ENCODE data around the gene AIFM2.

Gene AIFM2

DNA sequence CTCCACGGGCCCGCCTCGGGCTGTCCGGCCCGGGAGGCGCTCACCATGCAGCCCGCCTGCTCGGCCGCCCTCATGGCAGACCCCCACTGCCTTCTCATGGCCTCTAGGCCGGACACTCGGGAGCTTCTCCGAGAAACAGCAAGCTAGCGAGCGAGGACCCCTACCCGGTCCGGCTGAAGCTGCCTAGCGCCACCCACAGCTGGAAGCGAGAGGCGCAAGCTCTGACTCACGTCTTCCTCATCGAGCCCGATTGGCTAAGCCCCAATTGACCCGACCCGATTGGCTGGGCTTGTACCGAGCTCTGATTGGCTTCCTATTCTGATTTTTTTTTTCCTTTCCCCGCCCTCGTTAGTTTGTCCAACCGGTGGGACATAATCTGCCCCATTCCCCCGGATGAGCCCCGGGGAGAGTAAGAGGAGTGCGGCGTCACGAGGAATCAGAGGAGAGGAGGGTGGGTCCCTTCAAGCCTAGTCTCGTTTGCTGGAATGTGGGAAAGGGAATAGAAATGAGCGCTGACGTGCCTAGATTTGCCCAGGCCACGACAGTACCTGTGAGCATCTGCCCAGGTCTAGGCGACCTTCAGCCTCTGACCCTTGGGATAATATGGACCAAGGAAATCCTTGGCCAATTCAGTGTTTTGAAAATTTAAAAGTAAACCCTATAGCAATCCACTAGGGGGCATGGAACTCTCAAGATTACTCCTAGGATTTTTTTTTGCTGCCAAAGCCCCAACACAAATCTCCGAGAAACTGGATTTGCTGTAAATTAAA lies 14.0 kb upstream of the AIFM2 start, which contains the start of gene TYSND1:
TSS of gene TYSND1 (minus strand) at position 212 of the 770 bp plus-strand sequence. CDS start at position 98, 114 bp downstream.
- DNase-seq (ENCODE audit: low spot score) = peak; percentile 93

DNA sequence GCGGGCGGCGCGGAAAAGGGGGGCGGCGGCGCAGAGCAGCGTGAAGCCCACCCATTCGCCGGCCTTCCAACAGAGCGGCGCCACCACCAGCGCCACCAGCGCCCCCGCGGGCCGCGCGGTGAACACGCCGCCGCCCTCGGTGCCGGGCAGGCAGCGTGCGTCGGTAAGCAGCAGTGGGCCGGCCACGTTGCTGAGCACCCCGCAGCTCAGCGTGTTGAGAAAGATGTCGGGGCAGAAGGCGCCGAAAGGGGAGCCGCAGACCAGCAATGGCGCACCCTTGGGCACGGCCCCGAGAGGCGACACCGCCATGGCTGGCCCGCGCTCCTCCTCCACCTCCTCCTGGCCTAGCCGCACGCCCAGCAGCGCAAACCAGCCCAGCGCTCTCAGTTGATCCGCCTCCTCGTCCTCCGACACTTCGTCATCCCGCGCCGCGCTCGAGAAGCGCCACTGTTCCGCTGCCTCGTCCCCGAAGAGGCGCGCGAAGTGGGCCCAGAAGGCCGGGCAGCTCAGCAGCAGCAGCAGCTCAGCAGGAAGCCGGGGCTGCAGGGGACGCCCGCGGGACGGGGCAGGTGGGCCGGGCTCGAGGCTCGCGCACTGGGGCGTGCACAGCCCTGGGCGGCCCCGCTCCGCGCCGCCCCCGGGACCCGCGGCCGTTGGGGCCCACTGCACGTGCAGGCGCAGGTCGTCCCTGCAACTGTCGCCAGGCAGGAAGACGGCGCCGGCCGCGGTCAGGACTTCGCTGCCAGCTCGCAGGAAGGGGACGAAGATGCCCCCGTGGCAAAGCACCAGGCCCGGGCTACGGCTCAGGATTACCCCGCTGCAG lies 13.3 kb upstream of the AIFM2 start:
- DNase-seq (ENCODE audit: low spot score) = peak; percentile 62

DNA sequence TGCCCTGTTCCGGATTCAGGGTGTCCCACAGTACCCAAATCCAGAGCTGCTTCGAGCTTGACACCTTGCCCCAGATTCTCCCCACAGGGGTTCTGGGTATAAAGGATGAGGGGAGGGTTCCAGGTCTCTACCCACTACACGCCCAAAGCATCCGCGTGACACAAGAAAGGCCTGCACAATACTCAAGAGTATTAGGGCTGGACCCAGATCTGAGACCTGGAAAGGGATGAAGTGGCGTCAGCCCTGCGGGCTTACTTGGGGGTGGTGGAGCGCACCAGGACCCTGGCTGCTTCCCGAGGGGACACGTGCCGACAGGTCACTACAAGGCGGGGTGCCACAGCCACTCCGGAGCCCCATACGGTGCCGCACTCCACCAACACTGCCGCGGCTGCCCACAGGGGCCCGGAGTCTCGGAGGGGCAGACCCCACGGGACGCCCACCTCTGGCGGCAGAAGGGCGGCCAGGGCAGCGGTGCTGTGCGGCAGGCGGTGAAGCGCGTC lies 12.6 kb upstream of the AIFM2 start:
- DNase-seq (ENCODE audit: low spot score) = no peak

DNA sequence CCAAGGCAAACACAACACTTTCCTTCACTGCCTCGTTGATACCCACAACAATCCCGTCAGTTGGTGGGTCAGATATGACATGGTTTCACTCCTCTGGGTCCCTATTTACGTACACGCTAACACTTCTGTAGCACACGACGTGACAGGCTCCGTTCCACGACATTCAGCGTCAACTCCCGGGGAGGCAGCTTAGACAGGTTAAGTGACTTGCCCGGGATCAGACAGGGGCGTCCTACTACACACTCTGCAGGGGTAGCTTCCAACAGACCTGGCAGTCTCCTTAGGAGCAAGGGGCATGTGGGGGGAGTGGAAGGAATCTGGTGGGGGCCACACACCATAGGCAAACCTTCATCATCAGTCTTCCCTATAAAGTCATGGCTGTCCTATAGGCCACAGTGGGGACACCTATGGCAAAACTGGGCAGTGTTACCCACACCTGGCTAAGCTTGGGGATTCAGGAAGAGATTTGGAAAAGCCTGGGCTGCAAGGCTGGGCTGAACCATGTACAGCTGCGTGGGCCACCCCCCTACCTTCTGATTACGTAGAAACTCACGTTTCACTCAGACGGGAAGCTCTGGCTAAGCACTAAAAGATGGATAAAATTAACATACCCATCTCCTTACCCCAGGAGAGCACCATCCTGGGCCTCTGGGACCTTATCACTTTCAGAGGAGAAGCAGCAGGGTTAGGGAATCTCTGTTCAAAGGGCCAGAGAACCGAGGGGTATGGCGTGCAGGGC lies 11.9 kb upstream of the AIFM2 start:
- no peak for DNase-seq (ENCODE audit: low spot score)

DNA sequence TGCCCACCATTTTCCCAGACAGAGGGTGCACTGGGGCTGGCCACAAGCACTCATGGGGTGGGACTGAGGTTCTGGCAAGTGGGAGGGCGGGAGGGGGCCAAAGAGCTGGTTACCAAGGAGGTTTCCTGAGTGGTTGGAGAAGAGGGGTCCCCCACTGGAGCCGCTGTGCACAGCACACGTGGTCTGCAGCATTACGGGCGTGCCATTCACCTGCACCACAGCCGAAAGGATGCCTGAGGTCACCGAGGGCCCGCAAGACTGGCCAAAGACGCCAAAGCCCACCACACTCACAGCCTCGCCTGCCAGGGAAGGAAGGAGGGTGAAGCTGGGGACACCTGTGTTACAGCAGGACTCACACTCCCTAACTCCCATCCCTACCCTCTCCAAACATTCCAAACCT lies 9.9 kb upstream of the AIFM2 start:
- DNase-seq (ENCODE audit: low spot score) = no peak

DNA sequence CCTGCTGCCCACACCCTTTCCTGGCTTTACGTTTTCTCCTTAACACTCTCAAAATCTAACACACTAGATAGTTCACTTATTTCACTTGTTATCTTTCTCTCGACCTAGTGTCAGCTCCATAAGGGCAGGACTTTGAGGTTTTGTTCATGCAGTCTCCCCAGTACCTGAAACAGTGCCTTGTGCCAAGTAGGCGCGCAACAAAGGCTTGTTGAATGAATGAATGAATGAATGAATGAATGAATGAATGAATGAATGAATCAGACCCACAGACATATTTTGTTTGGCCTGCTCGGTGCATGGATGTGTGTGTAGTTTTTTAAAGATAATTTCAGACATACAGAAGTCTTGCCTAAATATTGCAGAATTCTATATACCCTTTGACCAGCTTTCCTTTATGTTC lies 7.7 kb upstream of the AIFM2 start:
- no peak for DNase-seq (ENCODE audit: low spot score)

DNA sequence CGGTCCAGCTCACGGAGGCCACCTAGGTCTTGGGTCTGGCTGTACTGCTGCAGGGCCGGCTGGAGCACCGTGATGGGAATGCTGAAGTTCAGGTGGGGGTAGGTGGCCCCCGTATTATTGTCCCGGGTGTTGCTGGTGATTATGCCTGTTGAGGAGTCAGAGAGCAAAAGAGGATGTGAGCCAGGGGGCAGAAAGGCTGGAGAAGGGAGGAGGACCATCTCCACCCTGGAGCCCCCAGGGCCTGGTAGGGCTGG lies 7.3 kb upstream of the AIFM2 start:
- no peak for DNase-seq (ENCODE audit: low spot score)

DNA sequence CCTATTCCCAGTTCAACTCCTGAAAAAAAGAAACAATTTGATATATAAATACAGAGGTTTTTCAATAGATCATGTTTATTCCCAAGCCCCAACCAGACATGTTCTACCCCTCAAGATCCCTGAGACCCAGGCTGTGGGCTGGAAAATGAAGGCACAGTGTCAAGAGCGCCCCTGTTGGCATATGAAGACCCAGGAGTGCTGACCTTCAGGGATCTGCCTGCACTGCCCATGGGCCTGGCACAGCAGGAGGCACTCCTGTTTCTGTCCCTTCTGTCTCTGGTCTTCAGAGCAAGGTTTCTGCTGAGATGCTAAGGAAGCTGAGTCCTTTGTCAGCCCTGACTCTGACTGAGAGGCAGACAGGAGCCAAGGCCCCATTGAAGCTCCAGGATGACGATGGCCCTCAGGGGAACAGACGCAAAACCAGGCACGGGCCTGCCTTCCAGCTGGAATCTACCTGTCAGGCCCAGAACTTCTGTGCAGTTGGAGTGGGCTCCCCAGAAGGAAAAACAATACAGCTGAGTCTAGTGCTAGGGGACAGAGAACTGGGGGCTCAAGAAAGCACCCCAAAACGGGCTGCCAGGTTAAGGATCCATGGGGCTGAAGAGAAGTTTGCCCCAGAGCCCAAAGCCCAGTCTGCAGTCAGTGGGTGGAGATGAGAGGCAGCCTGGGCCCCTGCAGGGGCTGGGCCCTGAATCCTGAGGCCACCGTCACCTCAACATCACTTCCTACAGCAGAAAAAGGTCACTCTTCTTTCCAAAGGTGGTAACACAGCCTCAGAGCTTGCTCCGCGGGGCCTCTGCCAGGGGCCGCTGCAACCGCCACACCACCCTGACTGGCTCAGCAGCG lies 6.7 kb upstream of the AIFM2 start:
- no peak for DNase-seq (ENCODE audit: low spot score)

DNA sequence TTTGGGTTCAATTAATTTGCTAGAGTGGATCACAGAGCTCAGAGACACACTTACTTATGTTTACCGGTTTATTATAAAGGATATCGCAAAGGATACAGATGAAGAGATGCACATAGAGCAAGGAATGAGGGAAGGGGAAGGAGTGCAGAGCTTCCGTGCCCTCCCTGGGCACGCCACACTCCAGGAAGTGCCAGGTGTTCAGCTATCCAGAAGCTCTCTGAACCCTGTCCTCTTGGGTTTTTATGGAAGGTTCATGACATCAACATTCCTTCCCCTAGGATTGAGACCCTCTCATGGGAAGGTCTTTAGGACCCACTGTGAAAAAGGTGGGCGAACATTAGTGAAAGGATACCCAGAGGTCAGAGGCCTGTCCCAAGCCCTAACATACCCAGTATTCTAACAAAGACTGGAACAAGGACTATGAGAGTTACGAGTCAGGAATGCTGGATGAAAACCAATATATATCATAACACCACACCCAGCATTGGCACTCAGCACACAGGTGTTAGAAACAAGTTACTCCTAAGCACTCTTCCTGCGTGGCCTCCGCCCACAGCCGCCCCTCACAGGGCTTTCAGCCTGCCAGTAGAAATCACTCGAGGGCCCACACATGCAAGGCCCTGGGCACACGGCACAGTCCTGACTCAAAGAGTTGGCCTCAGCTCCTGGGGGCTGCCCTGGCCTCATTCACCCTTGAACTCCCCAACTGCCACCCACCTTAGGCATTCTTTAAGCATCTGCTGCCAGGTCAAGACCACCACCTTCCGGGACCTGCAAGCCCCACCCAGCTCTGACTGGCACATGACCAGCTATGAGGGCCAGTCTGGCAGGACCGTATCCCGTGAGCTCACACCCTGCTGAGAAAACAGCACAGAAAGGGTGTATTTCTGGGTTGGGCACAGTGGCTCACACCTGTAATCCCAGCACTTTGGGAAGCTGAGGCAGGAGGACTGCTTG lies 5.6 kb upstream of the AIFM2 start:
- no peak for DNase-seq (ENCODE audit: low spot score)

DNA sequence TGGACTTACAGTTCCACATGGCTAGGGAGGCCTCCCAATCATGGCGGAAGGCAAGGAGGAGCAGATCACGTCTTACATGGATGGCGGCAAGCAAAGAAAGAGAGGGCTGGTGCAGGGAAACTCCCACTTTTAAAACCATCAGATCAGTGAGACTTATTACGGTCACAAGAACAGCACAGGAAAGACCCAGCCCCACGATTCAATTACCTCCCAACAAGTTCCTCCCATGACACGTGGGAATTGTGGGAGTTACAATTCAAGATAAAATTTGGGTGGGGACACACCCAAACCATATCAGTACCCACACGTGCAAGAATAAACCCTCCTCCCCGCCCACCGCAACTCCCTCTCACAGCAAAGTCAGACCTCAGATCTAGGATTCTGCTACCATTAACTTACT lies 4.5 kb upstream of the AIFM2 start:
- DNase-seq (ENCODE audit: low spot score) = no peak

DNA sequence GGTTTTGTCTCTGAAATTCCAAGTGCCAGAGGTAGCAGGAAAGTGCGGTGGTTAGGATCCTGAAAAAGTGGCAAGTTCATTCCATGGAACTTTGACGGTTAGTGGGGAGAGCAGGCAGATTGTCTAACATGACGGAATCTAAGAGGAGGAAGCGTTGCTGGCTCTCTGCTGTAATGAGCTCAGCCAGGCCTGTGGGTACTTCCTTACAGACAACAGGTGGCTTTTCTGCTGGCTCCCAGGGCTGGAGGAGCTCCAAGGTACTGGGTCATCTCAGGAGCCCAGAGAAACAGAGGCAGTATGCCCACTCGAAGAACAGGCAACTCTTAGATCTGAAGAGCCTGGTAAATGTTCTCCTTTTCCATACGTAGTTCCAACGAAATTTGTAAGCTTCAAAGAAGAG lies 3.1 kb upstream of the AIFM2 start:
- no peak for DNase-seq (ENCODE audit: low spot score)

DNA sequence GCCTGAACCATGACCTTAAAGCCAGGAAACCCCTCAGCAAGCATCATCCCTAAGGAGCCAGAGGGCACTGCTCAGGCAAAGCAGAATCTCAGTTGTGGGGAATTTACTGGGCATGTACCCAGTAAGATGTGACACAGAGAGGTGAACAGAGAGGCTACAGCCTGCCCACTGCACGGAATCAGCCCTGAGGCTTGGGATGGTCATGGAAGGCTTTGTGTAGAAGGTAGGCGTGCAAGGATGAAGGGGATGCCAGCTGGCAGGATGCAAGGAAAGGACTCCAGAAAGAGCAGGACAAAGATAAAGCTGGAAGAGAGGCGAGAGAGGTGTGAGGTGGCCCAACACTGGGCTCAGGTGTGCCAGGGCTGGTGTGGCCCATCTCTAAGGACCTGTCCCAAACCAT lies 2.4 kb upstream of the AIFM2 start:
- no peak for DNase-seq (ENCODE audit: low spot score)

DNA sequence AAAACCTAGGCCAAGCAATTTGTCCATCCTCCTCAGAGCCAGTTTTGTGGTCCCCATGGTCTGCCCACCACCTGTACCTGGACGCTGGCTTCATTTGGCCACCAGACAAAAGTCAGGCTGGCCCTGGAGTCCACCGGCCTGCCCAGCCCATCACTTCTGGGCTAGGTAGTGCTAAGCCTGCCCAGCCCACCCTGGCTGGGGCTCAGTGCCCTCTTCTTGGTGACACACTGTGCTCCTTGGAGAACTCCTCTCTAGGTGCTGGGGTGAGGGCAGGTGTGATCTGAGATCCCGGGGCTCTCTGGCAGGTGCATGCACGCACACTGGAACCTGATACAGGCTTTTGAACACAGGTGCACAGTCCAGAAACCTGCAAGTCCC lies 1.1 kb downstream of the AIFM2 start:
- DNase-seq (ENCODE audit: low spot score) = no peak

DNA sequence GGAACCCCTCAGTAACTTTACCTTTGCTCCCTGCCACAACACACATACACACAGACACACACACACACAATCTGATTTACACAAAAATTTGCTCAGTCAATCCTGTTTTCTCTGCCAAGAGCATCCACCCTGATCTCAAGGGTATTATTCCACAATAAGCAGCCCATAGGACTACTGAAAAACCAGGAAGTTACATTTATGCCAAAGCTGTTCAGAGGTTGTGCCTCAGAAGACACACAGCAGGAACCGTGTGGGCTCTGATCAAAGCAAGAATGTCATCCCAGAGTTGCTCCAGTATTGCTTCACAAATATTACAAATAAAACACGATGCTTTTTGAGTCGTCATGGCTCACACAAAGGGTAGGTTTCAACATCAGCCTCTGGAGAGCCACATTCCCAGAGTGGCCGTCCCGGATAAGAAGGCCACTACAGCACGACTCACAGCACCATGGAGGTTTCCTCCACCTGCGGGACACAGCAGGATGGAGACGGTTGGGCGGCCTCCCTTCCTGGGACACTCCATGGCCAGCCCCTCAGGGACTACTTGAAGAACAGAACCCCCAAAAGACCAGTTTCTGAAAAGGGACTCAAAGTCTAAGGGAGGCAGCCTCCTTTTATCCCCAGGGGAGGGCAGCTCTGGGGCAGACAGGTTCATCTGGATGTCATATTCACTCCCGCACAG lies 1.6 kb downstream of the AIFM2 start:
- no peak for DNase-seq (ENCODE audit: low spot score)

DNA sequence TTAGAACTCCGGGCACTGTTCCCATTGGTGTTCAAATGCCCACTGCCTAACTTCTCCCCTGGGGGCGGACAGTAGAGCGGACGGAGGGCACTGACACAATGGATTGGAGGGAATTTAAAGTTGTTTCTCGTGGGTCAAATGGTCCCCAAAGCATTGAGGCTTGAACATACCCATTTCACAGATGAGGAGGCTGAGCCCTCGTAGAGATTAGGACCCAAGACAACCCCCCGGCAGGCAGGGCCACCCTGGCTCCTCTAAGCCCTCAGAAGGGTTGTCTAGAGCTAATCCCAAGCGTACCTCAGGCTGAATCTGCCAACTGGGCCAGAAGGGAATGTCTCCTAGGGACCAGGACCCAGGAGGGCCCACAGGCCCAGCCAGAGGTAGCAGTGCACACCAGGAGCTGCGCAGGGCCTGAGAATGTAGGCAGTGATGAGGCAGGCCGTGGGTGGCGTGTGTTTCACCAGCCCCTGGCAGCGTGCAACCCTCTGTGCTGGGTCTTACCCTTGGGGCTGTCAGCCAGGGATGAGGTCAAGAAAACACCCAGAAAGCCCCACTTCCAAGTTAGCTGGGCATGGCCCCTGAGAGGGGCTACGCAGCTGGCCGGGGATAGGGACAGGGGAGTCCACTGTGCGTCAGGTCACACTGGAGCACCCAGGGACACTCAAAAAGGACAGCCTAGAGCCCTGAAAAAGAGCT lies 5.8 kb downstream of the AIFM2 start:
- DNase-seq (ENCODE audit: low spot score) = no peak

DNA sequence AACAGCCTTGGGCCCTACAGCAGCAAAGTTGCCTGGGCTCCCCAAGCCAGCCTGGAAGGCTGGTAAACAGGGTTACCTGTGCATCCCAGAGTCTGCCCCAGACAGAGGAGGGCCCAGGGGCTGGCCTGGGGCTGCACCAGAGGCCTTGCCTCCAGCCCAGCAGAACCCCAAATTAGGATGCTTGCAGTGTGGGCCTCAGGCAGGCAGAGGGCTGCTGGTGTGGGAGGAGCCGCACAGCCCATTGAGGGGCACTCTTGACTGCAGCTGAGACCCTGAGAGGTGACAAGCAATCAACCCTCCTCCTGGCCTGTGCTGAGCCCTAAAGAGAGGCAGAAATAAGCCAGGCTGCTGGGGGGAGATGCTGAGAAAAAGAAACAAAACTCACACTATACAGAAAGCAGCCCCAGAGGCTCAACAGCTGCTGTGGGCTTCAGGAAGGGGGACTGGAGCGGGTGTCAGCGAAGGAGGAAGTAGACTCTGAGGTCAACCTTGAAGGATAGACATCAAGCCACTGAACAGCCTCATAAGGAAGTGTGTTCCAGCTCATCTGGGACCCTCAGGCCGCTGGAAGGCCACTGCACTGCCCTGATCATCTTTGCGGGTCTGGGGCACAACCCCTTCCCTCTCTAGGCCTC lies 6.6 kb downstream of the AIFM2 start:
- no peak for DNase-seq (ENCODE audit: low spot score)

DNA sequence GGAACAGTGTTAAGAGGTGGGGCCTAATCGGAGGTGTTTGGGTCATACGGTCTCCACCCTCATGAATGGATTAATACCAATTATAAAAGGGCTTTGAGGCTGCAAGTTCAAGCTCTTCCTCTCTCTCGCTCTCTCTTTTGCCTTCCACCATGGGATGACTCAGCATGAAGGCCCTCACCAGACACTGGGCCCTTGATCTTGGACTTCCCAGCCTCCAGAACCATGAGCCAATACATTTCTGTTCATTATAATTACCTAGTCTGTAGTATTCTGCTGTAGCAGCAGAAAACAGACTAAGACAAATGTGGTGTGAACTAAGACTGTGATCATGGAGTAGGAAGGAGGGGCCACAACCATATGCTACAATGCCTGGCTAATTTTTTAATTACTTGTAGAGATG lies 7.7 kb downstream of the AIFM2 start:
- DNase-seq (ENCODE audit: low spot score) = no peak

DNA sequence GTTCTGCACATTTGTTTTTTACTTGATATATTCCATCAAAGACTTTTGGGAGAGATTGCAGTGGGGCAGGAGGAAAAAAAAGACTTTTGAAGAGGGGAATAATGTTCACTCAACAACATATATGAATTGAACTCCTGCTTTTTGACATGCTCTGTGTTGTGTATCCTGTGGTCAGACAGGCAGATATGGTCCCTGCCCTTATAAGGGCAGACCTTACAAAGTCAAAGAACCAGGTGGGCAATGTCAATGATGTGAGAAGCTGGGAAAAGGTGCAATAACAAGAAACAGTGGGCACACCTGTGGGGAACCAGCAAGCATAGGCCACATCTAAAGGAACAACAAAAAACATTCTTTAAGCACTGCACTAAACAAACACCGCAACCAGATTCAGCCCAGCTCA lies 8.2 kb downstream of the AIFM2 start:
- no peak for DNase-seq (ENCODE audit: low spot score)

DNA sequence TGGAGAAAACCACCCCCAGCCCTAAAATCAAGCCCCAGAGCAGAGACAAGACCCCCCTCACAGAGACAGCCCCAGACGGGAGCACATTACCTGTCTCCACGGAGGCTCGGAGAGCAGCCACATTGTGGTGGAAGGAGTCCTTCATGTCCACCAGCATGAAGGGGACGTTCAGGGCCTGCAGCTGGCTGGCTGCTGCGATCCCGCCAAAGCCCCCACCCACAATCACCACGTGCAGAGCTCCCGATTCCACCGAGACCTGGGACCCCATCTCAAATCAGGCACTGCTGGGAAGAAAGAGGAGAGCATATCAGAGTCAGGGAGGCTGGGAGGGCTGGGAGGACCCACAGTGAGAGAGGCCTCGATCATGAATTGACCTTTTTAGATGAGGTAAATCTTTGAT lies 8.8 kb downstream of the AIFM2 start:
- DNase-seq (ENCODE audit: low spot score) = no peak
